Hindlimb muscle (tissue), 1 donor: ENCODE measurements around the gene APP. TPM values are rescaled to one million over a fixed set of nuclear protein-coding genes. Genes with fewer than 3 reads are reported as not detected.
A peak's percentile ranks its signal among the peaks of the same experiment; 100 is the strongest.

Experiments
- DNase-seq: peaks from one replicate; pipeline ENCODE4 v3.0.0-alpha.2; 2013
- polyA plus RNA-seq: library from polyadenylated mRNA; unstranded; fragments of 120-200 nt; gene quantifications from one replicate; pipeline ENCODE4 v1.2.1, GENCODE V29; 2013; ENCODE audit not compliant: insufficient read length

The APP gene
- polyA plus RNA-seq: 242 TPM

GRCh38 chr21:26170471-26171257 lies at the start of gene APP:
TSS of gene APP (minus strand) at chr21:26170770. CDS start at chr21:26170620, 150 bp downstream.
- peak; percentile 92 for DNase-seq

DNA sequence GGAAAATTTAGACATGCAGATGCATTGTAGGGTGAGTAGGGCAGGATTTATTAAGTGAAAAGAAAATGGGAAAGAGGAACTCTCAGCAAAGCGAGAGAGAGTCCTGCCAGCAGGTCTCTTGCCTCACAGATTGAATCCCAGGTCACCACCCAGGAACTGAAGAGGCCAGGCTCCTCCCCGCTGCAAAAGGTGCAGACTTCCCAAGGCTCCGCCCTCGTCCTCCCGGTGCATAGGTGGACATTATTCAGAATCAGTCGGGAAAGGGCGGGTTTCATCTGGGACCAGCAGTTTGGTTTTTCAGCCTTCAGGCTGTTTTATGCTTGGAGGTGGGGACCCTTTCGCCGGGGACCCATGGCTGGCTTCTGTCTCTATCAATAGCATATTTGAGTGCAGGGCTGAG lies 41.6 kb upstream of the APP start:
- no peak for DNase-seq

DNA sequence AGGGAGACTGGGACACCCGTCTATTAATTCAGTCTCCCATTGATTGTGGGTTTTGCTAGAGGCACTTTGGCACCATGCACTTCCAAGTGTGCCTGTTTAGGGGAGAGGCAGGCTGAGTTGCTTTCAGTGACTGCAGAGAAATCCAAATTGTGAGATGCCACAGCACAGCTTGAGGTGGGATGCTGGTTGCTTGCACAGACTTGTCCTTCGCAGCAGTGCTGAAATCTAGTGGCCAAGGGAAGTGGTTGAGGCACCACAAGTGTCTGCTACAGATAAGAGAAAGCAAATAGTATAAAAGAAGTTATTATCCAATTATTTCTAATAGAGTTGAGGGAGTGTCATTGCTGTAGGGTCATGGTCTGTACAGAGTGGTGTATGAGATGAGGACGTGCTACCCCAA lies 40.0 kb upstream of the APP start:
- no peak for DNase-seq

- no peak for DNase-seq
Observed at GRCh38 chr21:26207021-26207420, 36.5 kb upstream of the APP start.

- no peak for DNase-seq
Observed at GRCh38 chr21:26199456-26199855, 28.9 kb upstream of the APP start.

DNA sequence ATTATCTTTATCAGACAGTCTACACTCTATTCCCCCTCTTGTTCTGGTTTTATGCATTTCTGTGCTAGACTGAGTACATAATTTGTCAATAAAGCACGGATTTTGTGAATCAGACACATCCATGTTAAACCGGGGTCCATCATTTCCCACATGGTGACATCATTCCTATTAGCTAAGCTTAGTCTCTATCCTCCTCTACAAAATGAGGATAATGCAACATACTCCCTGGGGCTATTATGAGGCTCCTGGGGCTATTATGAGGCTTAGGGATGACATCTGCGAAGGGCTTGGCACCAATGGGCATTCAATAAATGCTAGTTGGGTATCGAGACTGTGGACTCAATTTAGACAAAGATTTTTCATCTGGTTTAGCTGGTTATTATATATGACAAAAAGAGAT lies 25.1 kb upstream of the APP start:
- DNase-seq: no peak

DNA sequence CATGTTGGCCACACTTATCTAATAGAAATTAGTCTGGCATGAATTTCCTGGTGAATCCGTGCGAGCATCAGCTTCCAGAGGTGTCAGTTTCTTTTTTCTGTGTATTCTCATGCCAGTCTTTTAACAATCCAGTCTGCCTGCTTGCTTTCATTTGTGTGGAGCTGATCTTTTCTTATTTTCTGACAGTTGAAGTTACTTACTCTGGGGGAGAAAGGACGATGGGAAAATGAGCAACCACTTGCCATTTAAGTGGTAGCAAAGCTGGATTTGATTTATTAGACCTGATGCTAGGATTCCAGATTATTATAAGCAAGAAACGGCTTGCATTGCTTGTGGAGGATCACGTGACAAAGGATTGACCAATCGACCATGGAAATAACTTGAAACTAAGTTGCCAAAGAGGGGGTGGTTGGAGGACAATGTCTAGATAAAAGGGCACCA lies 24.3 kb upstream of the APP start:
- DNase-seq: no peak

GRCh38 chr21:26194326-26194725 lies 23.8 kb upstream of the APP start:
- no peak for DNase-seq

GRCh38 chr21:26191609-26192008 lies 21.0 kb upstream of the APP start:
- DNase-seq: no peak

GRCh38 chr21:26188422-26188821 lies 17.9 kb upstream of the APP start:
- DNase-seq: no peak

DNA sequence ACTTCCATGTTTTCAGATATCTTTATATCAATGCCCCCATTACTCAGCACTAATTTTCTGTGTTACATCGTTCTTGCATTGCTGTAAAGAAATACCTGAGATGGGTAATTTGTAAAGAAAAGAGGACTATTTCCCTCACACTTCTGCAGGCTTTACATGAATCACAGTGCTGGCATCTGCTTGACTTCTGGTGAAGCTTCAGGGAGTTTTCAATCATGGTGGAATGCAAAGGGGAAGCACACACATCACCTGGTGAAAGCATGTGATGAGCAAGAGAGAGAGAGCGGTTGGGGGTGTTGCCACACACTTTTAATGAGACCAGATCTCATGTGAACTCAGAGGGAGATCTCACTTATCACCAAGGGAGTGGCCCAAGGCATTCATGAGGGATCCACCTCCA lies 14.9 kb upstream of the APP start:
- no peak for DNase-seq

DNA sequence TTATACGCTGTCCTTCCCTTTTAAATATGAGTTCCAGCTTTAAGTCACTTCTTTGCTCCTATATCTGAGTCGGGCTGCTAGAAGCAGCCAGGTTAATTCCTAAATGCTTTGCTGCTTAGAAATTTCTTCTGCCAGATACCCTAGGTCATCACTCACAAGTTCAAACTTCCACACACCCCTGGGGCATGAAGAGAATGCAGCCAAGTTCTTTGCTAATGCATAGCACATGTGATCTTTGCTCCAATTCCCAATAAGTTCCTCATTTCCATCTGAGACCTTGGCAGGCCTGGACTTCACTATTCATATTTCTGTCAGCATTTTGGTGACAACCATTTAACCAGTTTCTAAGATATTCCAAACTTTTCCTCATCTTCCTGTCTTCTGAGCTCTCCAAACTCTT lies 14.5 kb upstream of the APP start:
- DNase-seq: no peak

- DNase-seq: no peak
Observed at GRCh38 chr21:26179501-26179900, 8.9 kb upstream of the APP start.

GRCh38 chr21:26177746-26178426 lies 7.3 kb upstream of the APP start:
- DNase-seq: no peak

- no peak for DNase-seq
Observed at GRCh38 chr21:26177187-26177586, 6.6 kb upstream of the APP start.

- DNase-seq: no peak
Observed at GRCh38 chr21:26171258-26172100, 909 bp upstream of the APP start.

GRCh38 chr21:26169611-26170470 lies 729 bp downstream of the APP start:
- peak; percentile 68 for DNase-seq

GRCh38 chr21:26169061-26169610 lies 1.4 kb downstream of the APP start:
- DNase-seq: peak; percentile 51

- DNase-seq: no peak
Observed at GRCh38 chr21:26168371-26168770, 2.2 kb downstream of the APP start.

GRCh38 chr21:26167593-26167992 lies 3.0 kb downstream of the APP start:
- no peak for DNase-seq

DNA sequence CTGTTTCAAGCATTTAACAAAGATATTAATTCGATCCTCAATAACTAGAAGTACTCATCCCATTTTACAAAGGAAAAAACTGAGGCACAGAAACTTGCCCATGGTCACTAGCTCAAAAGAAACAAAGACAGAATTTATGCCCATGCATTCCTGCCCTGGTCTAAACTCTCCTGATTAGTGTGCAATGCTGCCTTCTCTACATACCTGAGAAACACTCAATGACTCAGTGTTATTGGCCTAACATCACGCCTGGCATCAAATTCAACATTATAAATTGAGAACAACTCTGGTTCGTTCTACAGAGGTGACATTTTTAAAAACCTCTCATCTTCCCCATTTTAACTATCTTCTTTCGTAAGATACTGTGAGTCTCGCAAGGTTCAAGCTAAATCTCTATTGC lies 5.2 kb downstream of the APP start:
- DNase-seq: no peak

GRCh38 chr21:26164311-26164710 lies 6.3 kb downstream of the APP start:
- DNase-seq: no peak
